C4-2B (cell line): ENCODE data around the gene GOLM1.

ENCODE experiments used
- CTCF ChIP-seq: fragments of 450-650 bp; conservative IDR thresholded peaks from 2 replicates; pipeline ENCODE4 v1.5.1; 2017; ENCODE audit warnings: mild to moderate bottlenecking
- ZFX ChIP-seq: fragments of 450-650 bp; IDR thresholded peaks from 2 replicates; pipeline ENCODE4 v1.6.1; 2017

- no peak for TF ChIP-seq ZFX
- no peak for TF ChIP-seq CTCF
Observed at GRCh38 chr9:86096386-86096785, 3.0 kb downstream of the GOLM1 start.
